OCI-LY3 (cell line): ENCODE data around the gene SLC46A2.
A peak's percentile ranks its signal among the peaks of the same experiment; 100 is the strongest.

Experiments
- H2AFZ ChIP-seq: fragments of 200-600, 300-600 bp; shearing (Covaris generic); 2 replicates; pipeline ENCODE4 v1.6.0; 2014; ENCODE audit warnings: antibody characterized with exemption, low read depth, low read length
- H3K27ac ChIP-seq: fragments of 200-600, 300-600 bp; sonication (generic); 2 replicates; pipeline ENCODE4 v1.5.1; 2014; ENCODE audit warnings: mild to moderate bottlenecking, low read length, moderate library complexity, mixed read lengths
- H3K27me3 ChIP-seq: fragments of 200-600, 300-600 bp; sonication (generic); 2 replicates; pipeline ENCODE4 v1.6.1; 2014; ENCODE audit warnings: low read depth, low read length, mixed read lengths
- H3K36me3 ChIP-seq: fragments of 200-600, 300-600 bp; sonication (generic); replicated peaks from 2 replicates; pipeline ENCODE3; 2014; ENCODE audit warnings: low read depth, low read length, mixed read lengths
- H3K4me1 ChIP-seq: fragments of 300-600, 200-600 bp; sonication (generic); 2 replicates; pipeline ENCODE4 v1.6.1; 2014; ENCODE audit warnings: low read length, mixed read lengths
- H3K4me2 ChIP-seq: fragments of 200-600, 300-600 bp; sonication (generic); 2 replicates; pipeline ENCODE4 v1.6.1; 2014; ENCODE audit warnings: low read length, mixed read lengths
- H3K4me3 ChIP-seq: fragments of 300-600, 200-600 bp; sonication (generic); 2 replicates; pipeline ENCODE4 v1.5.1; 2014; ENCODE audit warnings: antibody characterized with exemption, mild to moderate bottlenecking, low read length, moderate library complexity
- H3K79me2 ChIP-seq: fragments of 300-600, 200-600 bp; shearing (Covaris generic); 2 replicates; pipeline ENCODE4 v1.6.1; 2014; ENCODE audit warnings: mild to moderate bottlenecking, low read length, mixed read lengths
- H3K9ac ChIP-seq: fragments of 300-600, 200-600 bp; shearing (Covaris generic); 2 replicates; pipeline ENCODE4 v1.6.0; 2014; ENCODE audit warnings: mild to moderate bottlenecking, low read length, moderate library complexity
- H3K9me3 ChIP-seq: fragments of 200-600, 300-600 bp; shearing (Covaris generic); 2 replicates; pipeline ENCODE4 v1.6.1; 2014; ENCODE audit warnings: low read length, mixed read lengths; ENCODE audit not compliant: insufficient read depth
- H4K20me1 ChIP-seq: fragments of 200-600, 300-600 bp; sonication (generic); 2 replicates; pipeline ENCODE4 v1.6.1; 2016; ENCODE audit warnings: low read length, mixed read lengths; ENCODE audit not compliant: insufficient read depth
- CTCF ChIP-seq: fragments of 200-600, 300-600 bp; sonication (generic); IDR thresholded peaks from 2 replicates; pipeline ENCODE4 v1.5.1; 2014; ENCODE audit warnings: antibody characterized with exemption, low read length, low read depth
- EZH2phosphoT487 ChIP-seq: fragments of 200-600 bp; shearing (Covaris generic); IDR thresholded peaks from 2 replicates; pipeline ENCODE4 v1.6.1; 2018; ENCODE audit warnings: antibody characterized with exemption, mixed run types, low read depth

Gene SLC46A2

GRCh38 chr9:112839331-112839730 lies 51.3 kb downstream of the SLC46A2 start:
- no peaks in the 10 kb centered on the region for H3K9me3 ChIP-seq
- peak overlapping the region; percentile 54 for H3K4me2 ChIP-seq
- H3K27ac ChIP-seq: no peak overlapping the region
- no peaks in the 10 kb centered on the region for H3K79me2 ChIP-seq
- no peak overlapping the region for H3K9ac ChIP-seq
- H4K20me1 ChIP-seq: 0 out of 2 replicates have a peak, but pooled peaks cover 5% of the 10 kb centered on the region
- peaks cover 28% of the 10 kb centered on the region for H3K4me1 ChIP-seq
- no peaks in the 10 kb centered on the region for H3K27me3 ChIP-seq
- peaks cover 7% of the 10 kb centered on the region for H3K36me3 ChIP-seq
- H3K4me3 ChIP-seq: peak overlapping the region; percentile 16; the same call in 1 of the 2 replicates
- H2AFZ ChIP-seq: no peak overlapping the region
- TF ChIP-seq EZH2phosphoT487: no peak
- no peak for TF ChIP-seq CTCF

- H3K27me3 ChIP-seq: no peaks in the 10 kb centered on the region
- H3K9ac ChIP-seq: no peak overlapping the region
- H3K27ac ChIP-seq: no peak overlapping the region
- no peak overlapping the region for H2AFZ ChIP-seq
- H3K4me2 ChIP-seq: peak overlapping the region; percentile 54
- H3K79me2 ChIP-seq: no peaks in the 10 kb centered on the region
- peaks cover 27% of the 10 kb centered on the region for H3K4me1 ChIP-seq
- no peaks in the 10 kb centered on the region for H3K9me3 ChIP-seq
- no peak for TF ChIP-seq CTCF
- no peak for TF ChIP-seq EZH2phosphoT487
- H3K36me3 ChIP-seq: peaks cover 7% of the 10 kb centered on the region
- H3K4me3 ChIP-seq: no peak overlapping the region
- H4K20me1 ChIP-seq: 0 out of 2 replicates have a peak, but pooled peaks cover 5% of the 10 kb centered on the region
Measured at GRCh38 chr9:112838342-112838741, 52.3 kb downstream of the SLC46A2 start.

DNA sequence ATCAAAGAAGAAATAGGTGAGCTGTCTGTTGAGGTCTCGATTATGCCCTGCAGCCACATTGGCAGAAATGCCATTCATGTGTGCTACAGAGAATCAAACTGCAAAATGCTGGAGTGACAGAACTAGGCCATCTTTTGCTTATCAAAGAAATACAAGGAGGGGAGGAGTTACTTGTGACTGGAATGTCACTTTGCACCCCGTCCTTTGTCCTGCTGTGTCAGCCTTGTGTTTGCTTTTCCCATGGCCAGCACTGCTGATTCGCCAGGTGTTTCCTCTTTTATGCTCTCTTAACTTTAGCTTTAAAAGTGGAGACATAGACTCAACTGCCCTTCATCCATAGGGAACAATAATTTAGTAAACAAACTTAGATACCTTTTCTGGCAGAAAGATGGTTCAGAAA lies 54.3 kb downstream of the SLC46A2 start:
- 0 out of 2 replicates have a peak, but pooled peaks cover 3% of the 10 kb centered on the region for H4K20me1 ChIP-seq
- H2AFZ ChIP-seq: no peak overlapping the region
- peaks cover 25% of the 10 kb centered on the region for H3K4me1 ChIP-seq
- no peak overlapping the region for H3K4me3 ChIP-seq
- H3K9ac ChIP-seq: no peak overlapping the region
- H3K9me3 ChIP-seq: no peaks in the 10 kb centered on the region
- TF ChIP-seq CTCF (no peak), EZH2phosphoT487 (no peak)
- no peak overlapping the region for H3K4me2 ChIP-seq
- H3K27me3 ChIP-seq: no peaks in the 10 kb centered on the region
- H3K36me3 ChIP-seq: peaks cover 7% of the 10 kb centered on the region
- no peaks in the 10 kb centered on the region for H3K79me2 ChIP-seq
- no peak overlapping the region for H3K27ac ChIP-seq

DNA sequence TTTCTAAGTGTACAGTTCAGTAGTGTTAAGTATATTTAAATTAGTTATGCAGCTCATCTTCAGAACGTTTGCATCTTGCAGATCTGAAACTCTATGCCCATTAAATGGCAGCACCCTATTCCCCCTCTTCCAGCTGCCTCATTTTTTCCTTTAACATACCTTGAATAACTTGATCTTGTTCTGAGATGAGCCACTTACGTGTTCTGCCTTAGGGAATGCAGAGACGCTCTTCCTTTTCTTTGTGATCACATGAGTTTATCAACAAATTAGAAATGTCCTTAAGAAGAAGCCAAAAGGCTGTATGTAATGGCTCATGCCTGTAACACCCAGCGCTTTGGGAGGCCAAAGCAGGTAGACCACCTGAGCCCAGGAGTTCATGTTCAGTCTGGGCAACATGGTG lies 57.6 kb downstream of the SLC46A2 start:
- no peaks in the 10 kb centered on the region for H3K79me2 ChIP-seq
- no peak overlapping the region for H3K4me3 ChIP-seq
- H3K9me3 ChIP-seq: no peaks in the 10 kb centered on the region
- H3K36me3 ChIP-seq: no peaks in the 10 kb centered on the region
- H3K27me3 ChIP-seq: no peaks in the 10 kb centered on the region
- H3K4me2 ChIP-seq: no peak overlapping the region
- H4K20me1 ChIP-seq: no peaks in the 10 kb centered on the region
- H3K9ac ChIP-seq: no peak overlapping the region
- TF ChIP-seq CTCF (no peak), EZH2phosphoT487 (no peak)
- H2AFZ ChIP-seq: no peak overlapping the region
- peaks cover 2% of the 10 kb centered on the region for H3K4me1 ChIP-seq
- no peak overlapping the region for H3K27ac ChIP-seq
